ENCODE data around the gene LZTS2.
A peak's percentile ranks its signal among the peaks of the same experiment; 100 is the strongest.

LZTS2 gene

GRCh38 chr10:101042667-101043362, 43.2 kb downstream of the LZTS2 start:
- Mint-ChIP-seq H3K9me3 (no peaks in the 10 kb centered on the region), H3K4me1 (ENCODE audit: low read depth) (peaks cover 35% of the 10 kb centered on the region), H3K36me3 (ENCODE audit: low read depth) (peaks cover 41% of the 10 kb centered on the region), H3K27me3 (peaks cover 30% of the 10 kb centered on the region), H3K27ac (peak overlapping the region; percentile 100), H3K4me3 (peak overlapping the region; percentile 90)
- intact Hi-C loops (cut with micrococcal nuclease): loop anchor here (1.0 kb wide), 1 partner anchor 11 kb away; no protein-coding TSS in a partner anchor

DNA sequence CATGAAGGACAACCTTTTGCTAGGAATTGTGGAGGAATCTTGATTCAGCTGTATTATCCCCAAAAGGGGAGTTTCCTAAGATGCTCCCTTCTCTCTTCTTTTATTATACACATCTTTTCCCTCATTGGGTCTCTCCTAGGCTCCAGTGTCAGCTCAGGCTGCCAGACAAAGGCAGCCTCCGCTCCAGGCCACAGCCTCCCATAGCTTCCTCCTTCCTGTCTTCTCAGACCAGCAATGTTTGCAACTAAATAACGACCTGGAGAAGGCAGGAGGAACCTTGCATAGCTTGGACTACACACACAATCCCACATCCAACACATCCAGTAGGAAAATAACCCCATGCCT, 43.7 kb downstream of the LZTS2 start:
- Mint-ChIP-seq H3K36me3 (ENCODE audit: low read depth) (peaks cover 36% of the 10 kb centered on the region), H3K27ac (peak overlapping the region; percentile 100), H3K27me3 (peaks cover 35% of the 10 kb centered on the region), H3K9me3 (no peaks in the 10 kb centered on the region), H3K4me1 (ENCODE audit: low read depth) (peaks cover 34% of the 10 kb centered on the region), H3K4me3 (peak overlapping the region; percentile 90)
- intact Hi-C loops (cut with micrococcal nuclease): no loop called here

DNA sequence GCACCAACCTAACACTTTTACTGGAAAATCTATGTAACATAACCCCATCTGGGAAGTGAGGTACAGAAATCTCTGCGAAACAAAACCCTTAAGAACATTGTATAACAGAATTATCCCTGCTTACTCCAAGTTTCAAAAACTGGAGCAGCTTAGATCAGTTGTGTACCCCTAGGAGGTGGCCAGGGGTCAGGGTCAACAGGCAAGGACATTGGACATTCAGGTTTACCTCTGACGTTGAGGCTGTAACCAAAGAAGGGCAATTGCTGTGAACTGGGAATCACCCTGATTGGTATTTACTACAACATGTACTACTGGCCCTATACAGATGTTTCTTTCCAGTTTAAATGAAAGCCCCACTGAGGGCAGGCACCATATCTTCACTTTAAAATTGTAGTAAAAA, 44.5 kb downstream of the LZTS2 start:
- intact Hi-C loops (cut with micrococcal nuclease): no loop called here
- H3K27me3 Mint-ChIP-seq: peaks cover 43% of the 10 kb centered on the region
- H3K27ac Mint-ChIP-seq: no peak overlapping the region
- peaks cover 28% of the 10 kb centered on the region for H3K36me3 Mint-ChIP-seq (ENCODE audit: low read depth)
- no peaks in the 10 kb centered on the region for H3K9me3 Mint-ChIP-seq
- no peak overlapping the region for H3K4me3 Mint-ChIP-seq
- peaks cover 37% of the 10 kb centered on the region for H3K4me1 Mint-ChIP-seq (ENCODE audit: low read depth)

DNA sequence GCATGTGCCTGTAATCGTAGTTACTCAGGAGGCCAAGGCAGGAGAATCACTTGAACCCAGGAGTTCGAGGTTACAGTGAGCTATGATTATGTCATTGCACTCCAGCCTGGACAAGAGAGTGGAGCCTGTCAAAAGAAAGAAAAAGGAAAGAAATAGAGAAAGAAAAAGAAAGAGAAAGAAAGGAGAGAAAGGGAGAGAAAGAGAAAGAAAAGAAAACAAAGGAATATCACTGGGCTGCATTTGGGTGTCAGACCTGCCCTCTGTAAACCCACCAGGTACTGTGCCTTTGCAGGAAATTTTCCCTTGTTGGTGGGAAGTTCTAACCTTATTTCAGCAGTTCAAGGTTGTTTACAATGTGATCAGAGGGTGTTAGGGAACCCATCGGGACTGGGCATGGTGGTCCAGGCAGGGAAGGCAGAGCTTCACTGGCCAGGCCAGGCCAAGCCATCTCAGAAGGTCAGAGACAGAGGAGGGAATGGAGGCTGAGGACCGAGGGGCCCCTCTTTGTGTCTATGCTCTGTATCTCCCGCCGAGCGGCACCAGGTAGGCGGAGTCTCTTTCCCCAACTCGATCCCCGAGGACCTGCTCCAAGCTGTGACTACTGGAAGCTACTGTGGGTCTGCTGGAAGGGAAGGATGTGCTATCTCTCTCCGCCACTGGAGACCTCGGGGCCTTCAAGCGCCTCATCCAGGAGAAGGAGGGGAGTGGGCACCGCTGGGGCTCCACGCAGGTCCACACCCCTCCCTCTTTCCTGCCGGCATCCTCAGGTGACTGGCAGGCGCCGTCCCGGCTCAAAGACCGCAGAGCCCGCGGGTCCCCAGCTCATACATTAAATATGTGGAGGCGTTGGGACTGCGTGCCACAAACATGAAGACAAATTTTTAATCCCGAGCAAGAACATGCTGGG, 47.0 kb downstream of the LZTS2 start:
- Mint-ChIP-seq H3K36me3 (ENCODE audit: low read depth) (peaks cover 9% of the 10 kb centered on the region), H3K4me1 (ENCODE audit: low read depth) (peaks cover 46% of the 10 kb centered on the region), H3K27ac (no peak overlapping the region), H3K4me3 (no peak overlapping the region), H3K27me3 (peaks cover 63% of the 10 kb centered on the region), H3K9me3 (no peaks in the 10 kb centered on the region)
- intact Hi-C loops (cut with micrococcal nuclease): no loop called here

DNA sequence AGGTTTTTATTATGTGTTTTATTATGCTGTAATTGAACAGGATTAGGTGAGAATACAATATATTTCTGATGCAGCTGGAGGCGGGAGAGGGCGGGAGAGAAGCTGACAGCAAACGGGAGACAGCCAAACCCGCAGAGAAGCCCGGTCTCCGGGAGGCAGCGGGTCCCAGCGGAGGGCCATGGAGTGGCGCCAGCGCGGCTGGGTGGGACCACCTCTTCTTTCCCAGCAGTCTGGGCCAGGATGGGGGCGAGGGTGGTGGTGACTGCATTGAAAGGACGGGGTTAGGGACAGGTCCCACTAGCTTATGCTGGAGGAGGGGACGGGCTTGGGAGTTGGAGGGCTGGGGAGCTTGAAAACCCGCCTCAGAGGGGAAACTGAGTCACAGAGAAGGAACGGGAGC, 47.7 kb downstream of the LZTS2 start:
- peaks cover 9% of the 10 kb centered on the region for H3K36me3 Mint-ChIP-seq (ENCODE audit: low read depth)
- H3K4me1 Mint-ChIP-seq (ENCODE audit: low read depth): peaks cover 40% of the 10 kb centered on the region
- H3K4me3 Mint-ChIP-seq: no peak overlapping the region
- H3K27ac Mint-ChIP-seq: no peak overlapping the region
- H3K27me3 Mint-ChIP-seq: peaks cover 65% of the 10 kb centered on the region
- intact Hi-C loops (cut with micrococcal nuclease): no loop called here
- no peaks in the 10 kb centered on the region for H3K9me3 Mint-ChIP-seq

- Mint-ChIP-seq H3K27me3 (peaks cover 66% of the 10 kb centered on the region), H3K36me3 (ENCODE audit: low read depth) (no peaks in the 10 kb centered on the region), H3K27ac (no peak overlapping the region), H3K4me3 (no peak overlapping the region), H3K4me1 (ENCODE audit: low read depth) (peaks cover 30% of the 10 kb centered on the region), H3K9me3 (no peaks in the 10 kb centered on the region)
- intact Hi-C loops (cut with micrococcal nuclease): no loop called here
These were observed 48.6 kb downstream of the LZTS2 start for GRCh38 chr10:101047961-101048892.

DNA sequence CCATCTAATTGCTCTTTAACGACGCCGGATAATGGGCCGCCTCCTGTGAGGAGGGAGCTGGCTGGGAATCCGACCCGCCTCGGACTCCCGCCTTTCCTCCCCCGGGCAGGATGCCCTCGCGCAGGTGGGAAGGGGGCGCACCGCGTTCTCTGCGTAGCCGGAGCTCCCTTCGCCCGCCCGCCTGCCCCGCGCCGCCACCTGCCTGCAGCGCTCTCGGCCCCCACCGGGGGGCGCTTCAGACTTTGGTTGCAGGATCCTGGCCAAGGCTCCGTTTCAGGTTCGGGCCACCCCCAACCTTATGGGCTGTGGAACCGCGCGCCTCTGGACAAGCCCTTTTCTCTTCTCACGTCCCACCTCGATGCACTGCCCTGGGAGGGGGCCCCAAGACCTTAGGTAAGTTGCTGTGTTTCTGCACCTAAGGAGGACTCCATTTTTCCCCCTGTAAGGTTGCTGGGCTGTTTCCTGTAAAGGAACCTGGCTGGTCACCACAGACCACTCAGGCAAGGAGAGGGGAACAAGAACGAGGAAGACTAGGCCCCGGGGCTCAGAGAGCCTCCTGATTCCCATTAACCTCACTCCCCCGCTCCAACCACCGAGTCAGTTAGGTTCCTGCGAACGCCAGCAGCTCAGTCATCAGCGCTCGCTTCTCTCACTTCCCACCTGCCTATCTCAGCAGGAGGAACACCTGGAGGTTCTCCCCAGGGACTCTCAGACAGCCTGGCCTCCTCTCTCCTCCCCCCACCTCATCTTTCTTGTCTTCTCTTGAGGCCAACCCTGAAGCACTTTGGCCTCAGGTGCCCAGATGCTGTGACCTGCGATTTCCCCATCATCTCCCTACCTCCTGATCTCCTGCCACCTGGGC, 50.8 kb downstream of the LZTS2 start:
- Mint-ChIP-seq H3K4me3 (peak overlapping the region; percentile 28), H3K9me3 (no peaks in the 10 kb centered on the region), H3K27ac (no peak overlapping the region), H3K4me1 (ENCODE audit: low read depth) (peaks cover 25% of the 10 kb centered on the region), H3K36me3 (ENCODE audit: low read depth) (no peaks in the 10 kb centered on the region), H3K27me3 (peaks cover 63% of the 10 kb centered on the region)
- intact Hi-C loops (cut with micrococcal nuclease): no loop called here

- H3K27ac Mint-ChIP-seq: no peak overlapping the region
- intact Hi-C loops (cut with micrococcal nuclease): no loop called here
- no peaks in the 10 kb centered on the region for H3K9me3 Mint-ChIP-seq
- peaks cover 25% of the 10 kb centered on the region for H3K4me1 Mint-ChIP-seq (ENCODE audit: low read depth)
- no peaks in the 10 kb centered on the region for H3K36me3 Mint-ChIP-seq (ENCODE audit: low read depth)
- H3K4me3 Mint-ChIP-seq: no peak overlapping the region
- peaks cover 45% of the 10 kb centered on the region for H3K27me3 Mint-ChIP-seq
These were observed 52.7 kb downstream of the LZTS2 start for GRCh38 chr10:101052285-101052684.

- intact Hi-C loops (cut with micrococcal nuclease): no loop called here
These were observed 53.9 kb downstream of the LZTS2 start for GRCh38 chr10:101053516-101053915.

DNA sequence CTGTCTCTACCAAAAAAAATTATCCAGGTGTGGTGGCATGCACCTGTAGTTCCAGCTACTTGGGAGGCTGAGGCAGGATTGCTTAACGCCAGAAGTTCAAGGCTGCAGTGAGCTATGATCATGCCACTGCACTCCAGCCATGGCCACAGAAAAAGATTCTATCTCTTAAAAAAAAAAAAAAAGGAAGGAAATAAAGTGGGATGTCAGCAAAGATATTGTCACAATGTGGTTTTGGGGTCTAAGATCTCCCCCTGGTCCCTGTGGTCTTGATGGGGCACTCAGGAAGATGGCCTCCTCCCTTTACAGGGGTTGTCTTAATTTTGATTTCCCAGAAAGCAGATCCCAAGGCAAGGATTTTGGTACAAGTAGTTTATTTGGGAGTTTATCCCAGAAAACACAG, 54.7 kb downstream of the LZTS2 start:
- H3K4me1 Mint-ChIP-seq (ENCODE audit: low read depth): peaks cover 18% of the 10 kb centered on the region
- intact Hi-C loops (cut with micrococcal nuclease): no loop called here
- no peak overlapping the region for H3K4me3 Mint-ChIP-seq
- H3K36me3 Mint-ChIP-seq (ENCODE audit: low read depth): no peaks in the 10 kb centered on the region
- H3K27ac Mint-ChIP-seq: no peak overlapping the region
- no peaks in the 10 kb centered on the region for H3K9me3 Mint-ChIP-seq
- H3K27me3 Mint-ChIP-seq: peaks cover 24% of the 10 kb centered on the region

More at GRCh38 chr10:101053516-101053915, 53.9 kb downstream of the LZTS2 start:
- no peaks in the 10 kb centered on the region for H3K9me3 Mint-ChIP-seq
- peaks cover 32% of the 10 kb centered on the region for H3K27me3 Mint-ChIP-seq
- H3K4me1 Mint-ChIP-seq (ENCODE audit: low read depth): peaks cover 20% of the 10 kb centered on the region
- no peak overlapping the region for H3K4me3 Mint-ChIP-seq
- H3K27ac Mint-ChIP-seq: no peak overlapping the region
- no peaks in the 10 kb centered on the region for H3K36me3 Mint-ChIP-seq (ENCODE audit: low read depth)

- H3K27me3 Mint-ChIP-seq: peaks cover 19% of the 10 kb centered on the region
- H3K4me1 Mint-ChIP-seq (ENCODE audit: low read depth): peaks cover 18% of the 10 kb centered on the region
- H3K36me3 Mint-ChIP-seq (ENCODE audit: low read depth): no peaks in the 10 kb centered on the region
- no peak overlapping the region for H3K27ac Mint-ChIP-seq
- no peak overlapping the region for H3K4me3 Mint-ChIP-seq
- no peaks in the 10 kb centered on the region for H3K9me3 Mint-ChIP-seq
- intact Hi-C loops (cut with micrococcal nuclease): no loop called here
These were observed 55.3 kb downstream of the LZTS2 start for GRCh38 chr10:101054876-101055275.

GRCh38 chr10:101055411-101055810, 55.8 kb downstream of the LZTS2 start:
- Mint-ChIP-seq H3K4me1 (ENCODE audit: low read depth) (peaks cover 18% of the 10 kb centered on the region), H3K36me3 (ENCODE audit: low read depth) (peaks cover under 1% of the 10 kb centered on the region), H3K27ac (no peak overlapping the region), H3K9me3 (no peaks in the 10 kb centered on the region), H3K4me3 (no peak overlapping the region), H3K27me3 (peaks cover 13% of the 10 kb centered on the region)
- intact Hi-C loops (cut with micrococcal nuclease): no loop called here
